Measurements from ENCODE around the gene SLC24A3. TPM values are rescaled to one million over a fixed set of nuclear protein-coding genes. Genes with fewer than 3 reads are reported as not detected.

SLC24A3 gene
- total and polyA plus RNA-seq, 4 donors: 17.5 to 64.9 (median 43.8) TPM

DNA sequence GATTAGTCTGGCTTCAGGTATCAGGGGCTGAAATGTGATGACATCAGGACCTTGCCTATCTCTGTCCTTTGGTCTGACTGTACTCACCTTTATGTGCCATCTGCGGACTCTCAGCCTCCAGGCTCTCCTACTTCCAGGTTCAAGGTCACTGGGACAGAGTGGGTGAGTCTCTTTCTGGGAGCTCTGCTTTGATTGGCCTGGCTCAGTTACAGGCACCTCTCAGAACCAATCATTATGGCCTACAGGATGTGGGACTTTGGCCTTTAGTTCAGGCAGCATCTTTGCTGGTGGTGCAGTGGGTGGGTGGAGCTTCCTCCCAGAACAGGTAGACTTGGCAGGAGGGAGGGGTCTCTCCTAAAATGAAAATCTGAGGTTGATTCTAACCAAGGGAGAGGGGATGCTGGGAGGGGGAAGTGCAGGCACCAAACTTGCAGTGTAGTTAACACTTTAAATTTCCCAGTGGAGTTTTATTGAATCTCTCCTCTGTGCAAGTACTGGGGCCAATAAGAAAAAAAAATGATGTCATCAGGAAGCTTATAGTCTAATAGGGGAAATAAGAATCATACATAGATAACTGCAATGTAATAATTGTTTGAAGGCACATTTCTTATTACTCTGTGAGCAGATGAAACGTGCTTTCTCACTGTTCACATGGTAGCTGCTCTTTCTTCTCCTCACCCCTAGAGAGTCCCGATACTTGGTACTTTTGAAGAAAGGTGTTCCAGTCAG is 53.4 kb downstream of the SLC24A3 start:
- Histone ChIP-seq H3K27ac (ENCODE audit: low read depth, low read length) (no peak overlapping the region), H3K27me3 (ENCODE audit: control insufficient read depth, insufficient read depth, low read length) (no peaks in the 10 kb centered on the region), H3K9me3 (ENCODE audit: control insufficient read depth, insufficient read depth, low read length) (no peaks in the 10 kb centered on the region), H3K4me3 (ENCODE audit: low read depth, low read length) (no peak overlapping the region), H3K36me3 (ENCODE audit: control insufficient read depth, insufficient read depth, low read length) (no peaks in the 10 kb centered on the region), H3K4me1 (ENCODE audit: control insufficient read depth, insufficient read depth, low read length) (peaks cover 11% of the 10 kb centered on the region)
- 100% methylated on average over 1 of the region's 3 CpGs for WGBS (ENCODE audit: insufficient coverage)
- no peak for DNase-seq (ENCODE audit: low read depth in 4 of 6, low spot score in 6 of 6)

DNA sequence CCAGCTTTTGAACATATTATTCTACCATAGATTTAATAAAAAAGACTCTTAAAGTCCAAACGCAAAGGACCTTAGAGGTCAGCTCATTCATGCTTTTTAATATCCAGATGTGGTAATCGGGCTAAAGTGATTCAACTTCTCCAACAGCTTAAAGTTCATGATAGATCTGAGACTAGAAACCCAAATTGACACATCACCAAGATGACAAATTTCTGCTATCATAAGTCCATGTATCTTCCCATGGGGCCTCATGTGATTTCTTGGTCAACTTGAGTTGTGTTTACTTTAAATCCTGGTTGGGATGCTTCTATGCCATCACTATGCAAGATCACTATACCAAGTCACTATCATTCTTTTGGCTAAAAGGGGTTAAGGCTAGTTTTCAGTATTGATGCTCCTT is 56.0 kb downstream of the SLC24A3 start:
- no peak overlapping the region for H3K4me3 ChIP-seq (ENCODE audit: low read depth, low read length)
- WGBS (ENCODE audit: insufficient coverage): no CpG with 5 or more reads among the region's 2 CpGs
- no peak overlapping the region for H3K27ac ChIP-seq (ENCODE audit: low read depth, low read length)
- DNase-seq (ENCODE audit: low read depth in 4 of 6, low spot score in 6 of 6): no peak
- no peaks in the 10 kb centered on the region for H3K36me3 ChIP-seq (ENCODE audit: control insufficient read depth, insufficient read depth, low read length)
- H3K4me1 ChIP-seq (ENCODE audit: control insufficient read depth, insufficient read depth, low read length): peaks cover 2% of the 10 kb centered on the region
- H3K9me3 ChIP-seq (ENCODE audit: control insufficient read depth, insufficient read depth, low read length): no peaks in the 10 kb centered on the region
- H3K27me3 ChIP-seq (ENCODE audit: control insufficient read depth, insufficient read depth, low read length): no peaks in the 10 kb centered on the region

DNA sequence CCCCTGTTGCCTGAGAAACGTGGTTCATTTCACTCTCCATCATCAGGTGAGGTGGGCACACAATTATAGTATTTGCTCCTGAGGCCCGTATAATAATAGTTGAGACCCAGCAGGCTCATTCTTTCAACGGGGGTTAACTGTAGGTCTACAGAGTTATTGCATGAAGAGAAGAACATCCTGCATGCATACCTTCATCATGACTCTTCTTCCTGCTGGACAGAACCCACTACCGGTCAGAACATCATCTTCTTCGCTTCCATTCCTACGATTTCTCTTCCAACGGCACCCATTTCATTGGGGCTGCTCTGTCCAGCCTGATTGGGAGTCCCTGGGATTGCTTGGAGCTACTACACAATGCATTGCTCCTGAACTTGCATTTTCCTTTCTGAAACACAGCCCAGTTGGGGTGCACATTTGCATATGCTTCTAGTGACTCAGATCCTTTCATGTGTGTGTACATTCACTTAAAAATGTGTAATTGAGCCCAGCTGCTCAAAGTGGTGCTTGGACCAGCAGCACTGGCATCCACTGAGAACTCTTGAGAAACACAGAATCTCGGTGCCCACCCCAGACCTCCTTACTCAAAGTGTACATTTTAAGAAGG is 57.4 kb downstream of the SLC24A3 start:
- H3K4me1 ChIP-seq (ENCODE audit: control insufficient read depth, insufficient read depth, low read length): peaks cover 11% of the 10 kb centered on the region
- no peaks in the 10 kb centered on the region for H3K9me3 ChIP-seq (ENCODE audit: control insufficient read depth, insufficient read depth, low read length)
- H3K27ac ChIP-seq (ENCODE audit: low read depth, low read length): no peak overlapping the region
- DNase-seq (ENCODE audit: low read depth in 4 of 6, low spot score in 6 of 6): peak in 1 of 6 donors; percentile 26
- H3K36me3 ChIP-seq (ENCODE audit: control insufficient read depth, insufficient read depth, low read length): no peaks in the 10 kb centered on the region
- no peak overlapping the region for H3K4me3 ChIP-seq (ENCODE audit: low read depth, low read length)
- WGBS (ENCODE audit: insufficient coverage): 97% methylated on average over 6 of the region's 8 CpGs
- no peaks in the 10 kb centered on the region for H3K27me3 ChIP-seq (ENCODE audit: control insufficient read depth, insufficient read depth, low read length)

DNA sequence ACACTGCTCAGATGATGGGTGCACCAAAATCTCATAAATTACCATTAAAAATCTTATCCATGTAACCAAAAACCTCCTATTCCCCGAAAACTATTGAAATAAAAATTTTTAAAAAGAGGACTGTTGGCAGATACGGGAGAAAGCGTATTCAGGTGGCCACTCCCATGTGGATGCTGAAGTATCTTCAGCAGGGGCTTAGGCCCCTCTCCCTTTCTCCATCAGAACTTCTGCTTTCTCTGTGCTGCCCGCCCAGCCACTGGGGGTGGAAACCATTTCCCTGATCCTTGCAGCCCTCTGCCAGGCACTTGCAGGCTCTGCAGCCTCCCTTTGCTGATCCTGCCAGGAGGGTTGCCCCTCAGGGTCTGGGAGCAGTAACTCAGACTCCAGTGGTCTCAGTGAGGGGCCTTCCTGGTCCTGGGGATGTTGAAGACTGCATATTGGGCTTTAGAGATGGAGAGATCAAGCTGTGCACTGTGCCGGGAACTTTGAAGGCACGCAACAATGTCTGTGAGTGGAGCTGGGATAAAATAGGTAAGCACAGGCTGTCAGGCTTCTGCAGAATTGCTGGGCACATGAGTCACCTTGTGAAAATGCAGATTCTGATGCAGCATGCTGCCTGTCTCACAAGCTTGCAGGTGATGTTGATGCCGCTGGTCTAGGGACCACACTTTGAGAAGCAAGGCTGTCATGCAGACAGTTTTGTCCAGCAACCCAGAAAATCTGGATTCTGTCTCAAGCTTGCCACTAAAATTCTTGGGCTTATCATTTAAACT is 59.6 kb downstream of the SLC24A3 start:
- WGBS (ENCODE audit: insufficient coverage): 98% methylated on average over 5 of the region's 7 CpGs

DNA sequence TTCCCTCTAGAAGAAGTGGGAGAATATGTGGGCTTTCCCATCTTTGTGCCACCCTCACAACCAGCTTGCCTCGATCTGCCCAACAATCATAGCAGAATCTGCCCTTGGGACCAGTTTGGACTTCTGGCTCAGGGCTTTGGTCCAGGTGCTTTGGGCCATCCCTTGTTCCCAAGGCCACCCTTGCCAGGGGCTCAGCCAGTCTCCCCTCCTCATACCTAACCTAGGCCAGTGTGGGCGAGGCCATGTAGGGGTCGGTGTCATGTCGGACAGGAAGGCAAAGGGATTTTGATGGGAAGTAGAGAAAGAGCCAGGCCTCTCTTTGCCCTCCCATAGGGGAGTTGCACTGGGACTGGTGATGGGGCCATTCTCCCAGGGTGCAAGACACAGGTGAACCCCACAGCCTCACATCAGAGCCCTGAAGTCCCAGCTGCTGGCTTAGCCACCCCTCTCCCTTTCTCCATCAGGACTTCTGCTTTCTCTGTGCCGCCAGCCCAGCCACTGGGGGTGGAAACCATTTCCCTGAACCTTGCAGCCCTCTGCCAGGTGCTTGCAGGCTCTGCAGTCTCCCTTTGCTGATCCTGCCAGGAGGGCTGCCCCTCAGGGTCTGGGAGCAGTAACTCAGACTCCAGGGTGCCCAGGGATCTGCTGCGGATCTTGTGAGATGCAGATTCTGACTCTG is 60.7 kb downstream of the SLC24A3 start:
- Histone ChIP-seq H3K27me3 (ENCODE audit: control insufficient read depth, insufficient read depth, low read length) (no peaks in the 10 kb centered on the region), H3K36me3 (ENCODE audit: control insufficient read depth, insufficient read depth, low read length) (no peaks in the 10 kb centered on the region), H3K27ac (ENCODE audit: low read depth, low read length) (no peak overlapping the region), H3K9me3 (ENCODE audit: control insufficient read depth, insufficient read depth, low read length) (no peaks in the 10 kb centered on the region), H3K4me3 (ENCODE audit: low read depth, low read length) (no peak overlapping the region), H3K4me1 (ENCODE audit: control insufficient read depth, insufficient read depth, low read length) (peaks cover 23% of the 10 kb centered on the region)
- DNase-seq (ENCODE audit: low read depth in 4 of 6, low spot score in 6 of 6): no peak
- whole genome bisulfite sequencing (ENCODE audit: insufficient coverage): 81% methylated on average over 3 of the region's 6 CpGs

More for the DNA sequence above, 59.6 kb downstream of the SLC24A3 start:
- H3K27ac ChIP-seq (ENCODE audit: low read depth, low read length): no peak overlapping the region
- no peak for DNase-seq (ENCODE audit: low read depth in 4 of 6, low spot score in 6 of 6)
- no peaks in the 10 kb centered on the region for H3K27me3 ChIP-seq (ENCODE audit: control insufficient read depth, insufficient read depth, low read length)
- H3K36me3 ChIP-seq (ENCODE audit: control insufficient read depth, insufficient read depth, low read length): no peaks in the 10 kb centered on the region
- H3K9me3 ChIP-seq (ENCODE audit: control insufficient read depth, insufficient read depth, low read length): no peaks in the 10 kb centered on the region
- peaks cover 23% of the 10 kb centered on the region for H3K4me1 ChIP-seq (ENCODE audit: control insufficient read depth, insufficient read depth, low read length)
- H3K4me3 ChIP-seq (ENCODE audit: low read depth, low read length): no peak overlapping the region

DNA sequence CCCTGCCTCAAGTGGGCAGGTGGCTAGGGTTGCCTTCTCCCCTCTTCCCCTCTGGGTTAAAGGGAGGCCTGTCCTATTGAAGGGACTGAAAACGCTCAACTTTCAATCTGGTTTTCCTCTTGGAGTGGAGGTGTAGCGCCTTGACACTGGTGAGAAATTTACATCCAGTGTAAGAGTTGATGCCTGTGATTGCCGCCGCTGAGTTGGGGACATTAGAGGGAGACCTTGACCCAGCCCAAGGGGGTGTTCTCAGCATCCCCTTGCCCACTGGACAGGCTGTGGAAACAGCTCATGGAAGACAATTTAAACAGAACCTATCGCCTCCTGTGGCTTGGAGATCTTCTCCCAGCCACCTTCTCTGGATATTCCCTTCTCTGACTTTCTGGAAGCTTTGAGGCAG is 61.6 kb downstream of the SLC24A3 start:
- no peaks in the 10 kb centered on the region for H3K36me3 ChIP-seq (ENCODE audit: control insufficient read depth, insufficient read depth, low read length)
- H3K9me3 ChIP-seq (ENCODE audit: control insufficient read depth, insufficient read depth, low read length): no peaks in the 10 kb centered on the region
- no peak for DNase-seq (ENCODE audit: low read depth in 4 of 6, low spot score in 6 of 6)
- H3K27me3 ChIP-seq (ENCODE audit: control insufficient read depth, insufficient read depth, low read length): no peaks in the 10 kb centered on the region
- peaks cover 23% of the 10 kb centered on the region for H3K4me1 ChIP-seq (ENCODE audit: control insufficient read depth, insufficient read depth, low read length)
- WGBS (ENCODE audit: insufficient coverage): 88% methylated on average over 2 of the region's 5 CpGs
- H3K4me3 ChIP-seq (ENCODE audit: low read depth, low read length): no peak overlapping the region
- H3K27ac ChIP-seq (ENCODE audit: low read depth, low read length): peak overlapping the region; percentile 29

DNA sequence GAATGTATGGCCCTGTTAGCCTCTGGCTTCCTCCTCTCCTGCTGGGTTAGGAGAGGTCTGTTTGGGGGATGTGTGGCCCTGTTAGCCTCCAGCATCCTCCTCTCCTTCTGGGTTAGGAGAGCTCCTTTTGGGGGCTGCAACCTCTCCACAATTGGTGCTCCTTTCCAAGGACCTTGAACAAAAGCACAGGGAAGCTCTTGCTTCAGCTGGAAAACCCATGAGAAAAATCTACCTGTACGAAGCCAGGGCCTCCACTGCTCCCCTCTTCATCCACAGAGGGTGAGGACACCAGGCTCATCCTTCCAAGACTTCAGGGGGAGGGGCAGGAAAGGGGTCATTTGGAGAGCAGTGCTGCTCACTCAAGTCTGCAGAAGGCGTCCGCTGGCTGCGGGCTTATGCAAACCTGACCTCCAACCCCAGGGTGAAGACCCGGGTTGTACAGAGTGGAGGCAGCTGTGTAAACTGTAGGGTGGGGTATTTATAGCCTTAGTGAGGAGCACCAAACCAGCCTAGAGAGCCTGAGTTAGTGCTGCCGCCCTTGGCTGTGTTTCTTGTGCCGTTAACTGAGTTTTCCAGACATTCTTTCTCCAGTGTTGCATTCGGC is 62.1 kb downstream of the SLC24A3 start:
- Histone ChIP-seq H3K27me3 (ENCODE audit: control insufficient read depth, insufficient read depth, low read length) (no peaks in the 10 kb centered on the region), H3K4me1 (ENCODE audit: control insufficient read depth, insufficient read depth, low read length) (peaks cover 23% of the 10 kb centered on the region), H3K36me3 (ENCODE audit: control insufficient read depth, insufficient read depth, low read length) (no peaks in the 10 kb centered on the region), H3K27ac (ENCODE audit: low read depth, low read length) (peak overlapping the region; percentile 89), H3K4me3 (ENCODE audit: low read depth, low read length) (no peak overlapping the region), H3K9me3 (ENCODE audit: control insufficient read depth, insufficient read depth, low read length) (no peaks in the 10 kb centered on the region)
- WGBS (ENCODE audit: insufficient coverage): 79% methylated on average over 7 of the region's 8 CpGs
- peak in 1 of 6 donors; percentile 81 for DNase-seq (ENCODE audit: low read depth in 4 of 6, low spot score in 6 of 6)

DNA sequence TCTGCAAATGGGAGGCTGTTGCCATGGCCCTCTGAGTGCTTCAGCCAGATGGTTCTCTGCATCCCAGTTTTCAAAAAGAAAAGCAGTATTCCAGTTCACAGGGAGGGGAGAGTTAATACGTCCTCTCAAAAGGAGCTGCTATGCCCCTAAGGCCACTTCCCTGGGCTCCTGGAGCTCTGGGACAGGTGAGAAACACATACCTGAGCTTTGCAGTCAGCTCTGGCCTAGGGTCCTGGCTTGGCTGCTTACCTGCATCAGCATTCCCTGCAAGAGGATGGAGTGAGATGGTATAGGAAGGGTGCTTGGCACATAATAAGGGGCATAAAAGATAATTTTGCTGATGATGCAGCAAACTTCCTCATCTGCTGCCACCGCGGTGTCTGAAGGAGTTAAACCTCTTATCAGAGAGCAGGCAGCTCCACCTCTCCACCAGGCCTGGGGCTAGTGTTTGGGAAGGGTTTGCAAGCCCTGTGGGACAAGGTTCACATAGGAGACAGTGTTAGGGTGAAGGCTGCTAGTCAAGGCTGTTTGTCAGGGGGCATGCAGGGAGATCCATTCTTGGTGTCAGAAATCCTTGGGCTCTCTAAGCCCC is 62.7 kb downstream of the SLC24A3 start:
- Histone ChIP-seq H3K36me3 (ENCODE audit: control insufficient read depth, insufficient read depth, low read length) (no peaks in the 10 kb centered on the region), H3K27ac (ENCODE audit: low read depth, low read length) (peak overlapping the region; percentile 89), H3K4me1 (ENCODE audit: control insufficient read depth, insufficient read depth, low read length) (peaks cover 23% of the 10 kb centered on the region), H3K27me3 (ENCODE audit: control insufficient read depth, insufficient read depth, low read length) (no peaks in the 10 kb centered on the region), H3K9me3 (ENCODE audit: control insufficient read depth, insufficient read depth, low read length) (no peaks in the 10 kb centered on the region), H3K4me3 (ENCODE audit: low read depth, low read length) (no peak overlapping the region)
- WGBS (ENCODE audit: insufficient coverage): no CpG with 5 or more reads among the region's 3 CpGs
- DNase-seq (ENCODE audit: low read depth in 4 of 6, low spot score in 6 of 6): no peak

DNA sequence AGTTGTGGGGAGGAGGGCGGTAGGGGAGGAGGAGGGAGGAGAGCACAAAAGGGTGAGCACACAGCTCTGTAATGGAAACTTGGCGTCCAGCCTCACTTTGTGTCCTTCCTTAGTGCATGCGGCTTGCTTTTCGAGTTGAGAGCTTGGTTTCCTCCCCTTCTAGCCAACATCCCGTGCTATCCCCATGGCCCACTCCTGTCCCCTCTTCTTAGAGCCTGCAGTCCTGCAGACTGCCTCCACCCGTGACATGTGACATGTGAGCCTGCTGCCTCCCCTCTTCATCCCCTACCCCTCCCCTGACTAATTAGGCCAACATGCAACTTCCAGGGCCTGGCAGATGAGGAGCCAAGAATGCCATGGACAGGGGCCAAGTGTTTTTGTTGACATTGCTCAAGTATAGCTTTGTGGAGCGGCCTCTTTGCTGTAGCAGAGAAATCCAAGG is 63.2 kb downstream of the SLC24A3 start:
- H3K4me1 ChIP-seq (ENCODE audit: control insufficient read depth, insufficient read depth, low read length): peaks cover 23% of the 10 kb centered on the region
- 35% methylated on average over 6 of the region's 7 CpGs for WGBS (ENCODE audit: insufficient coverage)
- H3K27me3 ChIP-seq (ENCODE audit: control insufficient read depth, insufficient read depth, low read length): no peaks in the 10 kb centered on the region
- peak overlapping the region; percentile 89 for H3K27ac ChIP-seq (ENCODE audit: low read depth, low read length)
- no peak overlapping the region for H3K4me3 ChIP-seq (ENCODE audit: low read depth, low read length)
- DNase-seq (ENCODE audit: low read depth in 4 of 6, low spot score in 6 of 6): peak; percentile 62 to 95 (median 78)
- no peaks in the 10 kb centered on the region for H3K9me3 ChIP-seq (ENCODE audit: control insufficient read depth, insufficient read depth, low read length)
- H3K36me3 ChIP-seq (ENCODE audit: control insufficient read depth, insufficient read depth, low read length): peaks cover under 1% of the 10 kb centered on the region

All from spinal cord (tissue), 10 donors.